Stimulated activated memory B cell treated with anti-CD40 and anti-IgM and Interleukin-4, amounts not matched to agents 10 μg/mL and 1 μg/mL and 100 μg/mL, for 72 hours (primary cell): ENCODE measurements around the gene ELOVL6.
"Not testable (repeated sequence)": the region's sequence is repeated elsewhere in the genome, so short reads cannot be mapped to it uniquely, and the experiment has no call there.

Experiments used
- ATAC-seq: fragments of 150-1000 bp; cut with Tn5 transposase; 2 replicates; pipeline ENCODE4 v1.10.0; 2021
- H3K27ac Mint-ChIP-seq: one replicate; pipeline ENCODE4 v1.8.0; 2022; ENCODE audit warnings: mild to moderate bottlenecking, mixed read lengths
- H3K27me3 Mint-ChIP-seq: one replicate; pipeline ENCODE4 v1.8.0; 2022; ENCODE audit warnings: mixed read lengths
- H3K36me3 Mint-ChIP-seq: one replicate; pipeline ENCODE4 v1.8.0; 2022; ENCODE audit warnings: mixed read lengths
- H3K4me1 Mint-ChIP-seq: one replicate; pipeline ENCODE4 v1.8.0; 2022; ENCODE audit warnings: mixed read lengths
- H3K4me3 Mint-ChIP-seq: one replicate; pipeline ENCODE4 v1.8.0; 2022; ENCODE audit warnings: mild to moderate bottlenecking, moderate library complexity, mixed read lengths
- H3K9me3 Mint-ChIP-seq: one replicate; pipeline ENCODE4 v1.8.0; 2022; ENCODE audit warnings: mixed read lengths

The ELOVL6 gene

GRCh38 chr4:110091434-110092140 is 106.8 kb downstream of the ELOVL6 start:
- H3K27ac Mint-ChIP-seq: no peak overlapping the region
- peaks cover 14% of the 10 kb centered on the region for H3K27me3 Mint-ChIP-seq
- H3K36me3 Mint-ChIP-seq: no peaks in the 10 kb centered on the region
- no peaks in the 10 kb centered on the region for H3K9me3 Mint-ChIP-seq
- ATAC-seq: no peak
- no peak overlapping the region for H3K4me3 Mint-ChIP-seq
- H3K4me1 Mint-ChIP-seq: no peaks in the 10 kb centered on the region

DNA sequence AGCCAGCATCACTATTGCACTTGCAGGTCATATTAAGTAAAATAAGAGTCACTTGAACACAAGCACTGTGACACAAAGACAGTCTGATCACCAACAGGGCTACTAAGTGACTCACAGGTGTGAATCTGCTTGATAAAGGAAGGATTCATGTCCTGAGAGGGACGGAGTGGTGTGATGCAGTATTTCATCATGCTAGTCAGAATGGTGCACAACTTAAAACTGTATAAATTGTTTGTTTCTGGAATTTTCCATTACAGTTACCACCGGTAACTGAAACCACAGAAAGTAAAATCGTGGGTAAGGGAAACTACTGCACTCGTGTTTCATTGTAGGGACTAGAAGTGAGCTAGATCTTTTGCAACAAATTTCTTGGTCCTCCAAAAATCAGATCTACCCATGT is 109.7 kb downstream of the ELOVL6 start:
- H3K27me3 Mint-ChIP-seq: no peaks in the 10 kb centered on the region
- H3K4me1 Mint-ChIP-seq: peaks cover 5% of the 10 kb centered on the region
- no peak overlapping the region for H3K4me3 Mint-ChIP-seq
- H3K9me3 Mint-ChIP-seq: no peaks in the 10 kb centered on the region
- no peak overlapping the region for H3K27ac Mint-ChIP-seq
- no peak for ATAC-seq
- H3K36me3 Mint-ChIP-seq: no peaks in the 10 kb centered on the region

DNA sequence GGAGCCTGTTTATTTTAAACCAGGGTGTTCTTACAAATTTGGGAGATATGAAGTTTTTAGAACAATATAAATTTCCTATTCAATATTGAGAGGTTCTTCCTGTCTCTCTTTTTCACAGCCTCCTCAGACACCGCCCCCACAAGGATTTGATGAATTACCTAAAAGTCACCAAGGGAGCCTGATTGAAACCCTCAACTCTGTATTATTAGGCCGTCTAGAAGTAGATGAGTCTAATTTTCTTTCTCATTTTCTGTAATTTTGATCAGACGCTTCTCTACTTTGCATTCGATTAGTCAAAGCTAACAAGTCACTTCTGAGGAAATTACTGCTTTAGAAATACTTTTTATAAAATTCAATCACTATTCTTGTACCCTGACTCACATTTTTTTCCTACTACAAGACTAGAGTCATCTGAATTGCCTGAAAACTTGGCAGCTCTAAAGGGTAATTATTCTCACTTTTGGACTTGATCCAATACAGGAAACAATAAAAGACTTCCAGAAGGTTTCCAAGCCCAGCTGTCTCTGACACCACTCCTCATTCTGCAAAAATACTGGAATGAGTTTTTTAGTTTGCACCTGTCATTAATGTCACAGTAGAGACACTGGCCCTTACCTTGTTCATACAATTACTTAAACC is 111.2 kb downstream of the ELOVL6 start:
- H3K27me3 Mint-ChIP-seq: no peaks in the 10 kb centered on the region
- ATAC-seq: no peak
- H3K4me3 Mint-ChIP-seq: no peak overlapping the region
- H3K9me3 Mint-ChIP-seq: no peaks in the 10 kb centered on the region
- no peak overlapping the region for H3K27ac Mint-ChIP-seq
- no peaks in the 10 kb centered on the region for H3K36me3 Mint-ChIP-seq
- H3K4me1 Mint-ChIP-seq: peaks cover 5% of the 10 kb centered on the region

- H3K4me1 Mint-ChIP-seq: peaks cover 5% of the 10 kb centered on the region
- H3K9me3 Mint-ChIP-seq: no peaks in the 10 kb centered on the region
- no peak for ATAC-seq
- H3K4me3 Mint-ChIP-seq: no peak overlapping the region
- H3K27ac Mint-ChIP-seq: no peak overlapping the region
- H3K27me3 Mint-ChIP-seq: no peaks in the 10 kb centered on the region
- no peaks in the 10 kb centered on the region for H3K36me3 Mint-ChIP-seq
These were observed 113.3 kb downstream of the ELOVL6 start for GRCh38 chr4:110085131-110085530.

GRCh38 chr4:110084154-110084553 is 114.3 kb downstream of the ELOVL6 start:
- no peak overlapping the region for H3K27ac Mint-ChIP-seq
- H3K9me3 Mint-ChIP-seq: no peaks in the 10 kb centered on the region
- H3K27me3 Mint-ChIP-seq: no peaks in the 10 kb centered on the region
- H3K4me3 Mint-ChIP-seq: no peak overlapping the region
- no peak for ATAC-seq
- peaks cover 5% of the 10 kb centered on the region for H3K4me1 Mint-ChIP-seq
- no peaks in the 10 kb centered on the region for H3K36me3 Mint-ChIP-seq

DNA sequence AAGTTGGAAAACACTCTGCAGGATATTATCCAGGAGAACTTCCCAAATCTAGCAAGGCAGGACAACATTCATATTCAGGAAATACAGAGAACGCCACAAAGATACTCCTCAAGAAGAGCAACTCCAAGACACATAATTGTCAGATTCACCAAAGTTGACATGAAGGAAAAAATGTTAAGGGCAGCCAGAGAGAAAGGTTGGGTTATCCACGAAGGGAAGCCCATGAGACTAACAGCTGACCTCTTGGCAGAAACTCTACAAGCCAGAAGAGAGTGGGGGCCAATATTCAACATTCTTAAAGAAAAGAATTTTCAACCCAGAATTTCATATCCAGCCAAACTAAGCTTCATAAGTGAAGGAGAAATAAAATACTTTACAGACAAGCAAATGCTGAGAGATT is 120.3 kb downstream of the ELOVL6 start:
- H3K36me3 Mint-ChIP-seq, H3K27ac Mint-ChIP-seq, ATAC-seq, H3K27me3 Mint-ChIP-seq, H3K4me1 Mint-ChIP-seq, H3K4me3 Mint-ChIP-seq, H3K9me3 Mint-ChIP-seq: not testable (repeated sequence)

- not testable (repeated sequence) for H3K4me3 Mint-ChIP-seq, H3K9me3 Mint-ChIP-seq, H3K4me1 Mint-ChIP-seq, ATAC-seq, H3K36me3 Mint-ChIP-seq, H3K27ac Mint-ChIP-seq, H3K27me3 Mint-ChIP-seq
These were observed 121.6 kb downstream of the ELOVL6 start for GRCh38 chr4:110076828-110077227.

- Mint-ChIP-seq H3K4me3 (no peak overlapping the region), H3K9me3 (peaks cover 2% of the 10 kb centered on the region), H3K27ac (no peak overlapping the region), H3K4me1 (no peaks in the 10 kb centered on the region), H3K36me3 (no peaks in the 10 kb centered on the region), H3K27me3 (peaks cover 7% of the 10 kb centered on the region)
- ATAC-seq: no peak
These were observed 122.5 kb downstream of the ELOVL6 start for GRCh38 chr4:110075891-110076290.

- ATAC-seq: no peak
- Mint-ChIP-seq H3K4me1 (no peaks in the 10 kb centered on the region), H3K9me3 (peaks cover 2% of the 10 kb centered on the region), H3K27ac (no peak overlapping the region), H3K36me3 (no peaks in the 10 kb centered on the region), H3K27me3 (peaks cover 7% of the 10 kb centered on the region), H3K4me3 (no peak overlapping the region)
These were observed 123.2 kb downstream of the ELOVL6 start for GRCh38 chr4:110075083-110075738.

DNA sequence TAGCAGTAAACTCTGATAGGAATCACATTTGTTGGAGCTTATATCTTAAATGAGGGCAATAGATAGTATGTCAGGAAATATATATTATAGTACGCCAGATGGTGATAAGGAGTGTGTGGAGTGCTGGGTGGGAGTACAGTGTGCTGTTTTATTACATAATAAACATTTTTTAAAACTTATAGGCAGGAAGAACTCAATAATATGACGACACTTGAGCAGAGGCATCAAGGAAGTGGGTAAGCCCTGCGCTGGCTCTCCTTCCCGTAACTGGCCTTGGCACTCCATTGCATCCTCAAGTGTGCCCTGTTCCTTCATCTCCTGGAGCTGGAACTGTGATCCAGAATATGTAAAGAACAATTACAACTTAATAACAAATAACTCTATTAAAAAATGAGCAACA is 123.8 kb downstream of the ELOVL6 start:
- Mint-ChIP-seq H3K36me3 (no peaks in the 10 kb centered on the region), H3K27me3 (peaks cover 7% of the 10 kb centered on the region), H3K4me1 (no peaks in the 10 kb centered on the region), H3K4me3 (no peak overlapping the region), H3K27ac (no peak overlapping the region), H3K9me3 (peaks cover 2% of the 10 kb centered on the region)
- no peak for ATAC-seq

GRCh38 chr4:110073053-110073845 is 125.2 kb downstream of the ELOVL6 start:
- no peaks in the 10 kb centered on the region for H3K4me1 Mint-ChIP-seq
- H3K36me3 Mint-ChIP-seq: no peaks in the 10 kb centered on the region
- H3K9me3 Mint-ChIP-seq: peaks cover 2% of the 10 kb centered on the region
- no peak overlapping the region for H3K4me3 Mint-ChIP-seq
- no peak overlapping the region for H3K27ac Mint-ChIP-seq
- no peak for ATAC-seq
- H3K27me3 Mint-ChIP-seq: peaks cover 7% of the 10 kb centered on the region

DNA sequence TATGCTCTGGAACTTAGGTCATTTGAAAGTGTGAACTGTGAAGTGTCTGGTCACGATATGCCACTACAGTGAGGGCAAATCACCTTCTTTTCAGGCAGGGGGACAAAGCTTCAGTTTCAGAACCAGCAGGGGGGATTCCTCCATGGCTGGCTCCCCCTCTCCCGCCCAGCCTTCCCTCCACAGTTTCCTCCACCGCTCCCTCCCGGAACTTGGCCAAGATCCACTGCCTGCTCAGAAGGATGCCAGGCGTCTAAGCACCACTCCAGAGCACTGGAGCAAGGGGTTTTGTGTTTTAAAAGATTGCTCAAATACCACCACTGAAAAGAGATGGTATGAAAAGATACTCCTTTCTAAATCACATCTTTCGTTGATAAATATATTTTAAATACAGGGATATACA is 126.9 kb downstream of the ELOVL6 start:
- no peaks in the 10 kb centered on the region for H3K4me1 Mint-ChIP-seq
- no peaks in the 10 kb centered on the region for H3K27me3 Mint-ChIP-seq
- ATAC-seq: no peak
- H3K9me3 Mint-ChIP-seq: no peaks in the 10 kb centered on the region
- H3K36me3 Mint-ChIP-seq: no peaks in the 10 kb centered on the region
- no peak overlapping the region for H3K4me3 Mint-ChIP-seq
- H3K27ac Mint-ChIP-seq: no peak overlapping the region

DNA sequence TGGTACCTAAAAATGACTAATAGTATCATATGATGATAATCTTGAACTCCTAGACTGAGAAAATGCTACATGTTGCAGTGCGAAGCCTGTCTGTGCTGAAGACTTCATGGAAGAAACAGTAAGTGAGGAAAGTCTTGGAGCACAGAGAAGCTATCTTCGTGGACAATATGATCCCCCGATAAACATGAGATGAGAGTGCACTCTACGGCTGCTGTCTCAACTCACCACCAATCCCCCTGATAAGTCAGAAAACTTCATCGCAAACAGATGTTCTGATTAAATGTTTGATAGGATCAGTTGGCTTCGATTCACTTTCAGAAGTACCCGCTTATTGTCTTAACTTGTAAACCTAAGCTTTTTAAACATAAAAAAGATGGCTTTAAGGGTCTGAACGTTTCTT is 130.2 kb downstream of the ELOVL6 start:
- Mint-ChIP-seq H3K36me3 (no peaks in the 10 kb centered on the region), H3K4me1 (no peaks in the 10 kb centered on the region), H3K4me3 (no peak overlapping the region), H3K9me3 (no peaks in the 10 kb centered on the region), H3K27me3 (no peaks in the 10 kb centered on the region), H3K27ac (no peak overlapping the region)
- no peak for ATAC-seq

DNA sequence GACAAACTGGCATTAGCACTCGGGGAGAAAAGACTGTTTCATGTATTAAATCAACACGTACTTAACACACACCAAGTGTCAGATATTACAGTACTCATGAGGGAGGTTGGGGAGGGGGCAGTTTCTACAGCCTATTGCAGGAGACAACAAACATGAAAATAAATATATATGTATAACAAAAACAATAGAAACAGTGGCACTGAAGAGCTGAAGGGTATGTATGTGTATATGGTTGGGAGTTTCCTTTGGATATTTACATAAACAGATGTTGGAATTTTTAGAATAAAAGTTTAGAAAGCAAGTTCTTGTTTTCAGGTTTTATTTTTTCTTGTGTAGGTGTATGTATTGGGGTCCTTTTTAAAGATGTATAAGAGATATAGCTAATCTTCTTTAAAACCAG is 133.5 kb downstream of the ELOVL6 start:
- no peak overlapping the region for H3K4me3 Mint-ChIP-seq
- no peaks in the 10 kb centered on the region for H3K36me3 Mint-ChIP-seq
- H3K4me1 Mint-ChIP-seq: peaks cover 5% of the 10 kb centered on the region
- ATAC-seq: no peak
- no peak overlapping the region for H3K27ac Mint-ChIP-seq
- H3K9me3 Mint-ChIP-seq: no peaks in the 10 kb centered on the region
- no peaks in the 10 kb centered on the region for H3K27me3 Mint-ChIP-seq

DNA sequence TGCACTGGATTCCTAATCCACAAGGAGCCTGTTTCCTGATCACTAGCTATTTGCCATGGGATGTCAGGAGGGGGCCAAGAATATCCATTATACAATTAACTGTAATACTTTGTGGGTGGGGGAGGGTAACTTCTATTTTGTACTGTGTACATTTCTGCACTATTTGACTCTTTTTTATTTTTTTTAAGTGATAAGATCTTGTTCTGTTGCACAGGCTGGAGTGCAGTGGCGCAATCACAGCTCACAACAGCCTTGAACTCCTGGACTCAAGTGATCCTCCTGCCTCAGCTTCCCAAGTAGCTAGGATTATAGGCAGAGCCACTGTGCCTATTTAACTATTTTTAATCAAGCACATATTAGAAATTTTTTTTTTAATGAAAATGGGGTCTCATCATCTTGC is 134.1 kb downstream of the ELOVL6 start:
- Mint-ChIP-seq H3K9me3 (no peaks in the 10 kb centered on the region), H3K4me1 (peaks cover 12% of the 10 kb centered on the region), H3K27me3 (no peaks in the 10 kb centered on the region), H3K4me3 (no peak overlapping the region), H3K27ac (no peak overlapping the region), H3K36me3 (no peaks in the 10 kb centered on the region)
- no peak for ATAC-seq
